ENCODE measurements around the gene TNFRSF19. TPM values are rescaled to one million over a fixed set of nuclear protein-coding genes. Genes with fewer than 3 reads are reported as not detected.

Gene TNFRSF19
- polyA plus RNA-seq, 3 donors from 2014 or later: 0.19 to 0.27 TPM; not detected in 1

GRCh38 chr13:23557043-23557442 is 13.2 kb upstream of the TNFRSF19 start:
- DNase-seq: no peak
- Mint-ChIP-seq H3K27me3 (ENCODE audit: low read depth in 3 of 3) (peaks cover 0 to 10% (median 0%) of the 10 kb centered on the region in 3 donors), H3K4me1 (no peaks in the 10 kb centered on the region), H3K36me3 (no peaks in the 10 kb centered on the region), H3K27ac (no peak overlapping the region), H3K4me3 (no peak overlapping the region), H3K9me3 (peaks cover 0 to 3% (median 0%) of the 10 kb centered on the region in 6 donors)

GRCh38 chr13:23557733-23558132 is 12.5 kb upstream of the TNFRSF19 start:
- Mint-ChIP-seq H3K4me1 (no peaks in the 10 kb centered on the region), H3K27me3 (ENCODE audit: low read depth in 3 of 3) (peaks cover 0 to 10% (median 0%) of the 10 kb centered on the region in 3 donors), H3K36me3 (no peaks in the 10 kb centered on the region), H3K4me3 (no peak overlapping the region), H3K27ac (no peak overlapping the region), H3K9me3 (peaks cover 0 to 3% (median 0%) of the 10 kb centered on the region in 6 donors)
- DNase-seq: no peak

GRCh38 chr13:23558675-23559536 is 11.3 kb upstream of the TNFRSF19 start:
- DNase-seq: no peak
- H3K4me3 Mint-ChIP-seq: no peak overlapping the region
- H3K27ac Mint-ChIP-seq: no peak overlapping the region
- H3K36me3 Mint-ChIP-seq: no peaks in the 10 kb centered on the region
- H3K4me1 Mint-ChIP-seq: no peaks in the 10 kb centered on the region
- peaks cover 0 to 3% (median 0%) of the 10 kb centered on the region in 6 donors for H3K9me3 Mint-ChIP-seq
- H3K27me3 Mint-ChIP-seq (ENCODE audit: low read depth in 3 of 3): peaks cover 0 to 10% (median 0%) of the 10 kb centered on the region in 3 donors

- Mint-ChIP-seq H3K4me3 (no peak overlapping the region), H3K9me3 (peaks cover 0 to 3% (median 0%) of the 10 kb centered on the region in 6 donors), H3K27me3 (ENCODE audit: low read depth in 3 of 3) (peaks cover 0 to 7% (median 3%) of the 10 kb centered on the region in 3 donors), H3K36me3 (no peaks in the 10 kb centered on the region), H3K27ac (no peak overlapping the region), H3K4me1 (no peaks in the 10 kb centered on the region)
- no peak for DNase-seq
Observed at GRCh38 chr13:23560571-23561089, 9.6 kb upstream of the TNFRSF19 start.

GRCh38 chr13:23561261-23561660 is 9.0 kb upstream of the TNFRSF19 start:
- no peaks in the 10 kb centered on the region for H3K36me3 Mint-ChIP-seq
- peaks cover 0 to 3% (median 0%) of the 10 kb centered on the region in 6 donors for H3K9me3 Mint-ChIP-seq
- H3K27me3 Mint-ChIP-seq (ENCODE audit: low read depth in 3 of 3): peaks cover 0 to 9% (median 7%) of the 10 kb centered on the region in 3 donors
- DNase-seq: no peak
- no peak overlapping the region for H3K27ac Mint-ChIP-seq
- H3K4me3 Mint-ChIP-seq: no peak overlapping the region
- no peaks in the 10 kb centered on the region for H3K4me1 Mint-ChIP-seq

GRCh38 chr13:23563085-23563845 is 6.9 kb upstream of the TNFRSF19 start:
- no peaks in the 10 kb centered on the region for H3K4me1 Mint-ChIP-seq
- H3K4me3 Mint-ChIP-seq: no peak overlapping the region
- H3K27ac Mint-ChIP-seq: no peak overlapping the region
- no peak for DNase-seq
- peaks cover 0 to 3% (median 0%) of the 10 kb centered on the region in 6 donors for H3K9me3 Mint-ChIP-seq
- no peaks in the 10 kb centered on the region for H3K36me3 Mint-ChIP-seq
- peaks cover 2 to 11% (median 7%) of the 10 kb centered on the region in 3 donors for H3K27me3 Mint-ChIP-seq (ENCODE audit: low read depth in 3 of 3)

- no peak overlapping the region for H3K4me3 Mint-ChIP-seq
- no peaks in the 10 kb centered on the region for H3K36me3 Mint-ChIP-seq
- H3K9me3 Mint-ChIP-seq: no peaks in the 10 kb centered on the region
- no peak overlapping the region for H3K27ac Mint-ChIP-seq
- DNase-seq: no peak
- H3K4me1 Mint-ChIP-seq: no peaks in the 10 kb centered on the region
- H3K27me3 Mint-ChIP-seq (ENCODE audit: low read depth in 3 of 3): peaks cover 8 to 29% (median 10%) of the 10 kb centered on the region in 3 donors
Observed at GRCh38 chr13:23567906-23568460, 2.2 kb upstream of the TNFRSF19 start.

GRCh38 chr13:23570921-23571315 is 706 bp downstream of the TNFRSF19 start:
- no peak overlapping the region for H3K4me3 Mint-ChIP-seq
- H3K9me3 Mint-ChIP-seq: no peaks in the 10 kb centered on the region
- no peak overlapping the region for H3K27ac Mint-ChIP-seq
- no peak for DNase-seq
- H3K36me3 Mint-ChIP-seq: no peaks in the 10 kb centered on the region
- no peaks in the 10 kb centered on the region for H3K4me1 Mint-ChIP-seq
- H3K27me3 Mint-ChIP-seq (ENCODE audit: low read depth in 3 of 3): peaks cover 3 to 31% (median 11%) of the 10 kb centered on the region in 3 donors

- Mint-ChIP-seq H3K27ac (no peak overlapping the region), H3K4me3 (no peak overlapping the region), H3K36me3 (no peaks in the 10 kb centered on the region), H3K27me3 (ENCODE audit: low read depth in 3 of 3) (peaks cover 3 to 31% (median 11%) of the 10 kb centered on the region in 3 donors), H3K9me3 (no peaks in the 10 kb centered on the region), H3K4me1 (no peaks in the 10 kb centered on the region)
- no peak for DNase-seq
Observed at GRCh38 chr13:23571431-23571830, 1.2 kb downstream of the TNFRSF19 start.

- Mint-ChIP-seq H3K27me3 (ENCODE audit: low read depth in 3 of 3) (peaks cover 3 to 35% (median 11%) of the 10 kb centered on the region in 3 donors), H3K36me3 (no peaks in the 10 kb centered on the region), H3K27ac (no peak overlapping the region), H3K4me3 (no peak overlapping the region), H3K9me3 (no peaks in the 10 kb centered on the region), H3K4me1 (peaks cover 5 to 6% of the 10 kb centered on the region in 2 donors)
- no peak for DNase-seq
Observed at GRCh38 chr13:23572836-23573235, 2.6 kb downstream of the TNFRSF19 start.

GRCh38 chr13:23574421-23575145 is 4.4 kb downstream of the TNFRSF19 start:
- Mint-ChIP-seq H3K27ac (no peak overlapping the region), H3K9me3 (no peaks in the 10 kb centered on the region), H3K4me1 (peaks cover 13 to 14% of the 10 kb centered on the region in 2 donors), H3K4me3 (no peak overlapping the region), H3K36me3 (no peaks in the 10 kb centered on the region), H3K27me3 (ENCODE audit: low read depth in 3 of 3) (peaks cover 3 to 40% (median 11%) of the 10 kb centered on the region in 3 donors)
- DNase-seq: no peak

- Mint-ChIP-seq H3K4me3 (no peak overlapping the region), H3K27ac (no peak overlapping the region), H3K27me3 (ENCODE audit: low read depth in 3 of 3) (peaks cover 7 to 38% (median 18%) of the 10 kb centered on the region in 3 donors), H3K36me3 (no peaks in the 10 kb centered on the region), H3K4me1 (peaks cover 18 to 22% of the 10 kb centered on the region in 2 donors), H3K9me3 (no peaks in the 10 kb centered on the region)
- no peak for DNase-seq
Observed at GRCh38 chr13:23575632-23576031, 5.4 kb downstream of the TNFRSF19 start.
